Hepatocyte (in vitro differentiated cells): ENCODE results near the gene TTC31. TPM values are rescaled to one million over a fixed set of nuclear protein-coding genes. Genes with fewer than 3 reads are reported as not detected.

Experiments
- DNase-seq: peaks from one replicate; pipeline ENCODE4 v3.0.0-alpha.2; 2016; ENCODE audit warnings: low spot score
- H2AFZ ChIP-seq: fragments of 200-600 bp; sonication (generic); 2 replicates; pipeline ENCODE4 v1.6.0; 2016; ENCODE audit warnings: antibody characterized with exemption, mild to moderate bottlenecking
- H3K27ac ChIP-seq: fragments of 200-600 bp; sonication (generic); 2 replicates; pipeline ENCODE4 v1.5.1; 2016; ENCODE audit warnings: mild to moderate bottlenecking
- H3K27me3 ChIP-seq: fragments of 200-600 bp; sonication (generic); 2 replicates; pipeline ENCODE4 v1.6.1; 2016
- H3K36me3 ChIP-seq: fragments of 200-600 bp; sonication (generic); replicated peaks from 2 replicates; pipeline ENCODE4 v1.5.1; 2016; ENCODE audit warnings: low read depth; ENCODE audit not compliant: insufficient read depth
- H3K4me1 ChIP-seq: fragments of 200-600 bp; sonication (generic); 2 replicates; pipeline ENCODE4 v1.5.1; 2016; ENCODE audit warnings: mild to moderate bottlenecking, moderate library complexity; ENCODE audit not compliant: insufficient read depth
- H3K4me2 ChIP-seq: fragments of 200-600 bp; sonication (generic); 2 replicates; pipeline ENCODE4 v1.6.0; 2016
- H3K4me3 ChIP-seq: fragments of 200-600 bp; sonication (generic); 2 replicates; pipeline ENCODE4 v1.5.1; 2016; ENCODE audit warnings: mild to moderate bottlenecking
- H3K79me2 ChIP-seq: fragments of 200-600 bp; sonication (generic); 2 replicates; pipeline ENCODE4 v1.6.0; 2017; ENCODE audit warnings: mild to moderate bottlenecking
- H3K9me2 ChIP-seq: fragments of 200-600 bp; sonication (generic); replicated peaks from 2 replicates; pipeline ENCODE4 v1.6.0; 2017; ENCODE audit warnings: mild to moderate bottlenecking; ENCODE audit not compliant: insufficient read depth
- H3K9me3 ChIP-seq: fragments of 200-600 bp; sonication (generic); 2 replicates; pipeline ENCODE4 v1.5.1; 2016; ENCODE audit warnings: low read depth, mild to moderate bottlenecking
- H4K20me1 ChIP-seq: fragments of 200-600 bp; sonication (generic); 2 replicates; pipeline ENCODE4 v1.6.0; 2016; ENCODE audit warnings: mild to moderate bottlenecking; ENCODE audit not compliant: insufficient read depth, poor library complexity, severe bottlenecking
- CTCF ChIP-seq: fragments of 200-600 bp; sonication (generic); IDR thresholded peaks from 2 replicates; pipeline ENCODE4 v1.5.1; 2016; ENCODE audit warnings: antibody characterized with exemption, mild to moderate bottlenecking; ENCODE audit not compliant: poor library complexity
- EZH2 ChIP-seq: fragments of 200-600 bp; sonication (generic); IDR thresholded peaks from 2 replicates; pipeline ENCODE4 v1.6.1; 2016; ENCODE audit warnings: antibody characterized with exemption, mild to moderate bottlenecking, borderline replicate concordance
- EZH2phosphoT487 ChIP-seq: fragments of 200-600 bp; sonication (generic); IDR thresholded peaks from one replicate; pipeline ENCODE4 v1.6.1; 2018; ENCODE audit warnings: antibody characterized with exemption, mild to moderate bottlenecking, low read depth, moderate library complexity; ENCODE audit not compliant: unreplicated experiment, severe bottlenecking
- WGBS: methylation state at CpG from one replicate; pipeline ENCODE4 v1.1.6; 2016; ENCODE audit warnings: low lambda C conversion rate; ENCODE audit errors: missing lambda C conversion rate; 5-methylcytosine and 5-hydroxymethylcytosine counted together
- polyA plus RNA-seq: library from polyadenylated mRNA; unstranded; fragments of >200 nt; fragmentation: Nextera tagmentation; extraction: Ambion mirVana; gene quantifications from 2 replicates; pipeline ENCODE4 v1.2.1, GENCODE V29; 2016
- total RNA-seq: library from RNA; depleted of rRNA; stranded (reverse); fragments of >200 nt; gene quantifications from 2 replicates; pipeline ENCODE4 v1.2.3, GENCODE V29; 2014

The TTC31 gene
- total and polyA plus RNA-seq, 2 experiments from 2014 or later: 21.3 to 25.1 TPM

- DNase-seq: peak; percentile 53
- H3K4me3 ChIP-seq: no peak overlapping the region
- 7% methylated on average over 56 of the region's 72 CpGs for WGBS
These were observed 33.2 kb downstream of the TTC31 start for GRCh38 chr2:74515981-74516633.

GRCh38 chr2:74516650-74517049, 33.8 kb downstream of the TTC31 start:
- Histone ChIP-seq H3K27me3 (peaks cover 92% of the 10 kb centered on the region), H3K4me3 (no peak overlapping the region), H3K79me2 (no peaks in the 10 kb centered on the region), H3K9me2 (no peaks in the 10 kb centered on the region), H3K36me3 (no peaks in the 10 kb centered on the region), H2AFZ (no peak overlapping the region), H3K4me2 (peak overlapping the region; percentile 74), H3K9me3 (no peaks in the 10 kb centered on the region), H4K20me1 (no peaks in the 10 kb centered on the region), H3K27ac (no peak overlapping the region), H3K4me1 (peaks cover 6% of the 10 kb centered on the region)
- 87% methylated on average over 13 of the region's 13 CpGs for WGBS
- peak; percentile 7 for TF ChIP-seq EZH2phosphoT487
- no peak for TF ChIP-seq EZH2
- DNase-seq: no peak

More at GRCh38 chr2:74515981-74516633, 33.2 kb downstream of the TTC31 start:
- Histone ChIP-seq H3K9me3 (no peaks in the 10 kb centered on the region), H3K4me1 (peaks cover 6% of the 10 kb centered on the region), H3K9me2 (no peaks in the 10 kb centered on the region), H3K36me3 (no peaks in the 10 kb centered on the region), H3K79me2 (no peaks in the 10 kb centered on the region), H4K20me1 (no peaks in the 10 kb centered on the region), H3K27me3 (peaks cover 97% of the 10 kb centered on the region), H3K4me2 (peak overlapping the region; percentile 74), H2AFZ (peak overlapping the region; percentile 66), H3K27ac (no peak overlapping the region)
- TF ChIP-seq CTCF: no peak
- TF ChIP-seq EZH2phosphoT487: peak; percentile 38
- peak; percentile 68 for TF ChIP-seq EZH2

GRCh38 chr2:74522516-74522915, 39.6 kb downstream of the TTC31 start:
- H4K20me1 ChIP-seq: no peaks in the 10 kb centered on the region
- TF ChIP-seq CTCF: no peak
- no peak for TF ChIP-seq EZH2phosphoT487
- no peak for TF ChIP-seq EZH2
- no peaks in the 10 kb centered on the region for H3K36me3 ChIP-seq

GRCh38 chr2:74524005-74524404, 41.1 kb downstream of the TTC31 start:
- H3K79me2 ChIP-seq: peaks cover 18% of the 10 kb centered on the region
- no peaks in the 10 kb centered on the region for H3K9me2 ChIP-seq
- H3K27ac ChIP-seq: no peak overlapping the region
- TF ChIP-seq EZH2phosphoT487 (no peak), CTCF (no peak), EZH2 (no peak)
- H3K9me3 ChIP-seq: no peaks in the 10 kb centered on the region
- H3K36me3 ChIP-seq: no peaks in the 10 kb centered on the region
- no peak overlapping the region for H2AFZ ChIP-seq
- 93% methylated on average over 9 of the region's 9 CpGs for WGBS
- no peak overlapping the region for H3K4me2 ChIP-seq
- no peaks in the 10 kb centered on the region for H3K4me1 ChIP-seq
- no peak overlapping the region for H3K4me3 ChIP-seq
- no peak for DNase-seq
- H3K27me3 ChIP-seq: peaks cover 18% of the 10 kb centered on the region
- peaks cover 7% of the 10 kb centered on the region for H4K20me1 ChIP-seq

More at GRCh38 chr2:74522516-74522915, 39.6 kb downstream of the TTC31 start:
- Histone ChIP-seq H3K4me3 (no peak overlapping the region), H3K4me1 (no peaks in the 10 kb centered on the region), H3K79me2 (peaks cover 3% of the 10 kb centered on the region), H3K27me3 (peaks cover 33% of the 10 kb centered on the region), H3K9me3 (no peaks in the 10 kb centered on the region), H3K4me2 (no peak overlapping the region), H3K27ac (no peak overlapping the region), H3K9me2 (no peaks in the 10 kb centered on the region), H2AFZ (no peak overlapping the region)
- 80% methylated on average over 3 of the region's 3 CpGs for WGBS
- no peak for DNase-seq
